ENCODE results near the gene MYCN.

The MYCN gene

GRCh38 chr2:15932394-15933183 lies 7.8 kb upstream of the MYCN start:
- DNase-seq, result no peak

GRCh38 chr2:15933184-15933845 lies 7.0 kb upstream of the MYCN start:
- DNase-seq, result no peak

- DNase-seq, result no peak
Measured at GRCh38 chr2:15934291-15934945, 5.9 kb upstream of the MYCN start.

DNA sequence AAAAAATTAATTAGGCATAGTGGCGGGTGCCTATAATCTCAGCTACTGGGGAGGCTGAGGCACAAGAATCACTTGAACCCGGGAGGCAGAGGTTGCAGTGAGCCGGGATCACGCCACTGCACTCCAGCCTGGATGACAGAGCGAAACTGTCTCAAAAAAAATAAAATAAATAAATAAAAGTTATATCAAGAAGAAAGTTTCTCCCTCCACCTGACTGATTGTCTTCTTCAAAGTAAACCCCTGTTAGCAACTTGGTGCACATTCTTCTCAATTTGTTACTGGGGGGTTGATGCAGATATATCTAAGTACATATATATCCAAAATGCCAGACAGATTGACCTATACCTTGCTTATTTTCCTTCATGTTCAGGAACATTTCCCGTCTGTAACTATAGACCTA lies 5.2 kb upstream of the MYCN start:
- no peak for DNase-seq

DNA sequence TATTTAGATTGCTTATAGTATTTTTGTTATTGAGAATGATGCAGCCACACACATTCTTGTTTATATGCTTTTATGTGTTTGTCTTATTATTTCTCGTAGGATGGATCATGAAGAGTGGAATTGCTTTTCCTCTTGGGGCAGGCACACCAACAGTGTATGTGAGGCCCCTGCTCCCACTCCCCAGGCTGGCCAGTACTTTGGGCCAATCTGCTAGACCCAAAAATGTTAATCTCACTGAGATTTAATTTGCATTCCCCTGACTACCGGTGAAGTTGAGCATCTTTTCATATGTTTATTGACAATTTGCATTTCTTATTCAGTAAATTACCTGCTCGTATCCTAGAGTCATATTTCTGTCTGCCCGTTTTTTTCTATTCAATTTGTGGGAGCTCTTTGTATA lies 4.7 kb upstream of the MYCN start:
- DNase-seq, result no peak

- DNase-seq, result no peak
Measured at GRCh38 chr2:15936277-15937104, 3.9 kb upstream of the MYCN start.

DNA sequence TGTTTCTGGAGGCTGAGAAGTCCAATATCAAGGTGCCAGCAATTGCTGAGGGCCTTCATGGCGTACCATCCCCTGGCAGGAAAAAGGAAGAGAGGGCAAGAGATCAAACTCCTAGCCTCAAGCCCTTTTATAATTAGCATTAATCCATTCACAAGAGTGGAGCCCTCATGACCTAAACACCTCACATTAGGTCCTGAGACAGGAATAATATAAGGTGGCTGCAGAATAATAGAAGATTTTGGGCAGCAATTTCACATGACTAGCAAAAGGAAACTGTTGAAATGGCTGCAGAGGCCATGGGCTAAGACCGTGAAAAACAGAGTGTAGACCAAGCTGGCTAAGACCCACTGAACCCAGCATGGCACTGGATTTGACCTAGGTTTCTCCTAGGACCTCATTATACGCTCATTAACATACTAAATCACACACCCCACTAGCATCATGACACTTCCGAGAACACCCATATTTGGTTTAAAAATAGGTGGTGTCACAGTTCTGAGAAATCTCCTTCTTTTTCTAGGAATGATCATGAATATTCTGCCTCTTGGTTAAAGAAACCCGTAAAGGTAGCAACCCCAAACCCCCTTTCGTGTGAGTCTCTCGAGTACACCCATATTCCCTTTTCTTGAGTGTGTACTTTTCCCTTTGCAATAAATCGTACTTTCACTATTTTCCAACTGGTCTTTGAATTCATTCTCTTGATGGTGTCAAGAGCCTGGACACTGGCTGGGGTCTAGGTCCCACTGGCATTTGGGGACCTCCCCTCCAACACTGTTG lies 3.1 kb upstream of the MYCN start:
- DNase-seq, result no peak

DNA sequence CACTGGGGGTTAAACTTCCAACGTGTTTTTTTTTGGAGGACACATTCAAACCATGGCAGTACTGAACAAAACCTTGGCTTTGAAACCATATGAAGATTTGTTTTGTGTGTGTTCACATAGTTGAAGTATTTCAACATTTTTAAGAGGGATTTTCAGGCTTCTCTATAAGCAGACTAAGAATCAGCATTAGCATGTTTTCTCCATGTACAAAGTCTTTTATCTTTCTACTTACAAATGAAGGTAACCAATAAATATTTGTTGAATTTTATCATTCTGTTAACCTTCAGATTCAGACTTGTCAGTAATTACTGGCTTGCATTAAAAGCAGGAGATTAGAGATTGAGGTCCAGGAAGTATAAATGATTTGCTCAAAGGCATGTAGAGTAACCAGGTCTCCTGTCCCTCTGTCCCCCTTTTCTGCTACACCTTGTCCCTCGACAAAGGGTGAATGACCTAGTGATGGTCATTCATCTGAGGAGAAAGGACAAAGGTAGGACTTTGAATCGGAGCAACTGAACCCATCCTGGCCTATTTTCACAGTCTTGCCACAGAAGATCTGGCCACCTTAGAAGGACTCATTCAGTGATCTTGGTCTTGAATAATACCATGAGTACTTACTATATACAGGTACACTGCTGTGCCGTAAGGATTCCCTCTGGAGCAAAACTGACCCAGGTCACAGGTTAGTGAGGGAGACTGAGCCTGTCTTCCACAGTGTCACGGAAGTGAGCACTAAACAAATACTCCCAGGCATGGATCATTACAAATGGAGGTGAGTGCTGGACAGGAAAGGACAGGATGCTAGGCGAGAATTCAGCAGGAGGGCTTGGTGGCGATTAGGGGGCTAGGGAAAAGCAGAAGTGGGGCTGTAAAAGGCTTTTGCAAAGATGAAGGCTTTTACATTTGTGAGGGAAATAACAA lies 2.2 kb upstream of the MYCN start:
- no peak for DNase-seq

- DNase-seq, result no peak
Measured at GRCh38 chr2:15938803-15939555, 1.4 kb upstream of the MYCN start.

DNA sequence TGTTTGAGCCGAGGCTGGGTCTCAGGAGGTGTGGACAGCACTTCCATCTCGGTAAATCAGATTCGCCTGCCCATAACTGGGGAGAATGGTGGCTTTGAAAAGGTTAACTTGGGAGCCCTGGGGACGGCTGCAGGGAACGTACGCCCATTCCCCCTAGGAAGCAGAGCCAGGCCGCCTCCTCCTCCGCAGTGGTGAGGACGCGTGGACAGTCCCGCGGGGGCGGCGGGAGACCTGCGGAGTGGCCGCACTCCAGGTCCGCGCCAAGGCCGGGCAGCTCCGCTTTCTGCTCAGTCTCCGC lies 845 bp upstream of the MYCN start:
- DNase-seq, result no peak

GRCh38 chr2:15940661-15941480 lies 521 bp downstream of the MYCN start:
- DNase-seq, result no peak

DNA sequence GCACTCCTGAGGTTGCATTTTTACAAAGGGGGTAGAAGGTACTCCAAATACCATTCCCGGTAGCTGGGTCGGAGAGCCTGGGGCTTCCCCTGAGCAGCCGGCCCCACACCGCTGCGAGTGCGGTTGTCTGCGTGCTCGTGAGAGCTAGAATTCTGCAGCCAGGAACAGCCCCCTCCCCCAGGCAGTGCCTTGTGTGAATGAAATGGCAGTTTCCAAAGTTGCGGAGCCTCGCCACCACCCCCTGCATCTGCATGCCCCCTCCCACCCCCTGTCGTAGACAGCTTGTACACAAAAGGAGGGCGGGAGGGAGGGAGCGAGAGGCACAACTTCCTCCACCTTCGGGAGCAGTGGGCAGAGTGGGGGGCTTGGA lies 1.1 kb downstream of the MYCN start:
- no peak for DNase-seq

DNA sequence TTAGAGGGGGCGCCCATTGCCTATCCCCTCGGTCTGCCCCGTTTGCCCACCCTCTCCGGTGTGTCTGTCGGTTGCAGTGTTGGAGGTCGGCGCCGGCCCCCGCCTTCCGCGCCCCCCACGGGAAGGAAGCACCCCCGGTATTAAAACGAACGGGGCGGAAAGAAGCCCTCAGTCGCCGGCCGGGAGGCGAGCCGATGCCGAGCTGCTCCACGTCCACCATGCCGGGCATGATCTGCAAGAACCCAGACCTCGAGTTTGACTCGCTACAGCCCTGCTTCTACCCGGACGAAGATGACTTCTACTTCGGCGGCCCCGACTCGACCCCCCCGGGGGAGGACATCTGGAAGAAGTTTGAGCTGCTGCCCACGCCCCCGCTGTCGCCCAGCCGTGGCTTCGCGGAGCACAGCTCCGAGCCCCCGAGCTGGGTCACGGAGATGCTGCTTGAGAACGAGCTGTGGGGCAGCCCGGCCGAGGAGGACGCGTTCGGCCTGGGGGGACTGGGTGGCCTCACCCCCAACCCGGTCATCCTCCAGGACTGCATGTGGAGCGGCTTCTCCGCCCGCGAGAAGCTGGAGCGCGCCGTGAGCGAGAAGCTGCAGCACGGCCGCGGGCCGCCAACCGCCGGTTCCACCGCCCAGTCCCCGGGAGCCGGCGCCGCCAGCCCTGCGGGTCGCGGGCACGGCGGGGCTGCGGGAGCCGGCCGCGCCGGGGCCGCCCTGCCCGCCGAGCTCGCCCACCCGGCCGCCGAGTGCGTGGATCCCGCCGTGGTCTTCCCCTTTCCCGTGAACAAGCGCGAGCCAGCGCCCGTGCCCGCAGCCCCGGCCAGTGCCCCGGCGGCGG lies 1.7 kb downstream of the MYCN start:
- DNase-seq, result no peak

DNA sequence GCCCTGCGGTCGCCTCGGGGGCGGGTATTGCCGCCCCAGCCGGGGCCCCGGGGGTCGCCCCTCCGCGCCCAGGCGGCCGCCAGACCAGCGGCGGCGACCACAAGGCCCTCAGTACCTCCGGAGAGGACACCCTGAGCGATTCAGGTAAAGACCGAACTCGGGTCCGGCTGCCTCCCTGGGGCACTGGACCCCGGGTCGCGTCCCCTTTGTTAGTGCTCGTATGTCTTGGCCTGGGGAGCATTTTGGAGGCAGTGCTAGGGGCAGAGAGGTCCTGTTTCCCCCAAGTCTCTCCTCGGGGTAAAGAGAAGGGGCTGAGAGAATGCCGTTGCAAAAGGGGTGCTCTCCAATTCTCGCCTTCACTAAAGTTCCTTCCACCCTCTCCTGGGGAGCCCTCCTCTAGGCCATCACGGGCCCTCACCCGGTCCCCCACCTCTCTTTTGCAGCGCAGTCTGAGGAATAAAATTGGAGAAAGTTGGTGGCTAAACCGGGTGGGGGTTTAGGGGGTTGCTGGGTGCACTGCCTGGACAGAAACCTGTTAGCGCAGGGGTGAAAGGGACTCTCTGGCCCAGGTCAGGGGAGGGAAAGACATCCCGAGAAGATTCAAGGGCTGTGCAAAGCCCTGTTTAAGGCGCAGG lies 2.5 kb downstream of the MYCN start:
- no peak for DNase-seq

DNA sequence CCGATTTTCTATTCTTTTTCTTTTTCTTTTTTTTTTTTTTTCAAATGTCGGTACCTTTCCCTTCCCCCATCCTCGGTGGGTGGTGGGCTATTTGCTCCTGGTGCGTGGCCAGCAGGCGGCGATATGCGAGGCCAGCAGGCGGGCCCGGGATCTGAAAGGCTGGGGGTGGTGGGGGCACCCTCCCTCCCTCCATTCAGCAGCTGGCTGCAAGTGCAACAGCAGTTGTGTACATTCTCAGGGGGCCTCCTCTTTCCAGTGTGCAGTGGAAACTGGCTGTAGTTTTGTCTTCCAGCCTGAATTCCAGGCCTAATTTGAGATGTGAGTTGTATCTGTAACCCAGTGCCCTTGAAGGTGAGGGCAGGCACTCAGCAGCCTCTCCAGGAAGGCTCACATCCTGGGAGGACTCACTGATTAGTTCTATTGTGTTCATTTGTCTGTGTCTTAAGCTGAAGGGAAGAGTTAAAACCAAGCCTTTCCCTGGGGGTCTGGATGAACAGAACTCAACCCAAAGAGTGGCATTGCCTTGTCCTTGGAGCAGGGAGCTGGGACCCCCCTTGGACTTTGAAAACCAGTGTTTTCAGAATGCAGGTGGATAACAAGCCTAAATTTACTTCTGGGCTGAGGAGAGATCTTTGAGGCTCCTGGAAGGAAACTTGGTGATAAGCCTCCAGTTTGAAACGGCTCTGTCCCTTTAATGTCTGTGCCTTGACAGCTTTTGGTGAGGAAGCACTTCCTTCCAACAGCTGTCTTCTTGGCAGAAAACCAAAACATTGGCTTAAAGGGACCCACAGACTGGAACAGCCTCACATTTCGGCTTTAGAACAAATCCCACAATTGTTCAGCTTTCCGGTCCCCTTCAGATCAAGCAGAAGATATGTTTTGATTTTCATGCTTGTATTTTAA lies 3.3 kb downstream of the MYCN start:
- DNase-seq, result peak; percentile 26

DNA sequence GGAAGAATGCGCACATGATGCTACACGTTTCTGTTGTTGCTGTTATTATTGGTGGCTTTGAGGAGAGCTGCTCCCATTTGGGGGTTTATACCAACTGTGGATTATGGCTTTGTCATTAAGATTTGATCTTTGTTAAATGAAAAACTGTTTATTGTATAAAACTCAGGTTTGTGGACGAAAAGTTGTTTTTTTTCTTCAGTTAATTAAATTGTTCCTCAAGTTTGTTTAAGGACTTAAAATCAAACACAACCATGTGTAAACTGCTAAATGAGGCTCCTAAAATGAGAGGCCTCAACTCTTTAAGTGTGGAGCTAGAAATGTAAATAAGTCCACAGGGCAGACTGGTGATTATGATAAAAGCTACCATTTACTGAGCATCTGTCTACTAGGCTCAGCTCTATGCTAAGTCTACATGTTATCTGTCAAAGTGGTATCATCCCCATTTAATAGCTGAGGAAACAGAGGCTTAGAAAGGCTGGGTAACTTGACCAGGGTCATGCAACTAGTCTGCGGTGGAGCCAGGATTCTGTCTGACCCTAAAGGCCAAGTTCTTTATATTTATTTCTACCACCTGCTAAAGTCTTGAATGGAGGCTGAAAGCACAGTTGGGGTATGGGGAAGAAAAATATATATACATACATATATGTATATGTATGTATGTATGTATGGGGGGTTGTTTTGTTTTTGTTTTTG lies 4.1 kb downstream of the MYCN start:
- no peak for DNase-seq
